Stomach (tissue), 9 donors: ENCODE data around the gene COMMD3. TPM values are rescaled to one million over a fixed set of nuclear protein-coding genes. Genes with fewer than 3 reads are reported as not detected.
A peak's percentile ranks its signal among the peaks of the same experiment; 100 is the strongest.

ENCODE experiments used
- DNase-seq, 2 donors: peaks; one replicate each; pipeline versions ENCODE4 v3.0.0 to v3.0.0-alpha.2; 2013 to 2019
- H3K27ac ChIP-seq, 5 donors: fragments of 200-600 bp in 4 of 5; sonication (generic) in 4 of 5; one replicate each; pipeline ENCODE4 v1.5.1; 2013 to 2019; ENCODE audit warnings: mild to moderate bottlenecking in 1 of 5, moderate library complexity in 1 of 5
- H3K27me3 ChIP-seq, 3 donors: fragments of 200-600 bp; sonication (generic); one replicate each; pipeline ENCODE4 v1.5.1; 2017 to 2019; ENCODE audit warnings: mixed run types in 1 of 3
- H3K36me3 ChIP-seq, 4 donors: fragments of 200-600 bp; sonication (generic); 1 replicate in 3 of 4; 2 replicates in 1 of 4; pipeline ENCODE4 v1.5.1; 2016 to 2019
- H3K4me1 ChIP-seq, 4 donors: fragments of 200-600 bp; sonication (generic); one replicate each; pipeline ENCODE4 v1.5.1; 2016 to 2019
- H3K4me3 ChIP-seq, 4 donors: fragments of 200-600 bp; sonication (generic) in 3 of 4; one replicate each; pipeline ENCODE4 v1.5.1; 2016 to 2019; ENCODE audit warnings: mild to moderate bottlenecking in 1 of 4
- H3K9me3 ChIP-seq, 4 donors: fragments of 200-600 bp; sonication (generic); one replicate each; pipeline ENCODE4 v1.5.1; 2016 to 2019
- CTCF ChIP-seq, 7 experiments: fragments of 450-650 bp in 4 of 7; fragments of 200-600 bp in 3 of 7; sonication (generic) in 3 of 7; IDR thresholded peaks; one replicate each; pipeline ENCODE4 v1.5.1; 2016 to 2019; ENCODE audit warnings: antibody characterized with exemption in 7 of 7, control low read depth in 2 of 7, mild to moderate bottlenecking in 1 of 7
- EP300 ChIP-seq: sonication (generic); formaldehyde crosslinking; IDR thresholded peaks from one replicate; pipeline ENCODE4 v1.6.1; 2017; ENCODE audit warnings: antibody characterized with exemption
- POLR2A ChIP-seq, 4 donors: fragments of 450-650 bp; IDR thresholded peaks; one replicate each; pipeline ENCODE4 v1.6.1; 2016; ENCODE audit warnings: antibody characterized with exemption in 4 of 4, control low read depth in 2 of 4, mild to moderate bottlenecking in 1 of 4, moderate library complexity in 1 of 4
- POLR2AphosphoS5 ChIP-seq, 3 donors: sonication (generic); formaldehyde crosslinking; IDR thresholded peaks; one replicate each; pipeline ENCODE4 v1.6.1; 2016; ENCODE audit warnings: antibody characterized with exemption in 3 of 3
- WGBS, 5 donors: extraction: QIAGEN DNeasy Blood & Tissue Kit in 3 of 5; methylation state at CpG; one replicate each; pipeline versions ENCODE4 v1.1.5 to v1.1.7; 2013 to 2018; 5-methylcytosine and 5-hydroxymethylcytosine counted together
- intact Hi-C: fragments of 100-400 bp; cut with DNase I; formaldehyde crosslinking; loops from one replicate; pipeline ENCODE4 v1.15.1; 2023; ENCODE audit warnings: low total_unique reads
- polyA plus RNA-seq, 3 donors: library from polyadenylated mRNA; stranded (reverse); fragments of 200-250 nt; gene quantifications; one replicate each; pipeline ENCODE4 v1.2.3, GENCODE V29; 2013
- total RNA-seq, 5 donors: library from RNA; depleted of rRNA; stranded (reverse); fragments of >200 nt; gene quantifications; one replicate each; pipeline versions ENCODE4 v1.1.0 to v1.2.3, GENCODE V29; 2014 to 2016
- donor health status: healthy with polysubstance abuse.
- donor health status: Bipolar disorder and iron deficiency.
- donor health status: healthy.

Gene COMMD3
- total and polyA plus RNA-seq, 8 donors, result 4.1 to 57.7 (median 27.1) TPM

DNA sequence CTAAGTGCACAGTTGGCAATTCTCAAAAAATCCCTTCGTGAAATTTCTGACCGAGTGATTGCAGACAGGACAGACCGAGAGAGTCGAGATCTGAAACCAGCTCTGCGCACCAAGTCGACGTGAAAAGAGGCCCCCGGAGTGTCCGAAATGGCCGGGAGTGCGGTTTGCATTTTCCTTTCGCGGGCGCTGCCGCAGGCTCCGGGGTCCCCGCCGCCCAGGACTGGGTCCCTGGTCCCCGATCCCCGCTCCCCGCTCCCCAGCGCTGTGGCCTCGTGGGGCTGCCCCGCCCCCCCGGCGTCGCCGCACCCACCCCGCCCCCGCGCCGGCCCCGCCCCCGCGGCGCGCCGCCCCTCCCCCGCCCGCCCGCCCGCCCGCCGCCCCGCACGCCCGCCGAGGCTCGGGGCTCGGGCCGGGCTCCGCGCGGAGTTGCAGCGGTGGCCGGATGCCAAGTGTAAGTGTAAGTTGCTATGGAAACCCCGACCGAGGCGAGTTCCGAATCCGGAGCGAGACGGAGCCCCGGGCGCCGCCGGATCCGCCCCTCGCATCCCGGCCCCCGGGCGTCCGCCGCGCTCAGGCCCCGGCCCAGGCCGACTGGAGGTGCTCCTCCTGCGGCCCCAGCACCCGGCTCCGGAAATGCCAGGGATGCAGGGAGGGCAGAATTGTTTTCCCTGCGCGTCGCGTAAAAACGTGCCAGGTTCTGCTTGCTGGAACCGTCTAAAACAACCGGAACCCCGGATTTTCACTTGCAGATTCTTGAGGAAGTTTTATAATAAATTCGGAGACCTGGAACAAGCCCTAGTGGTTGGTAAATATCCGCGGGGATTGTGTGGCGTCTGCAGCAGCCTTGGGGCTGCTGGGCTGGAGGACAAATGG lies 9.3 kb downstream of the COMMD3 start:
- no peaks in the 10 kb centered on the region for H3K9me3 ChIP-seq
- TF ChIP-seq POLR2AphosphoS5 (IDR thresholded peaks at IDR 0.05) (no peak), POLR2A (IDR thresholded peaks at IDR 0.05) (no peak), CTCF (IDR thresholded peaks at IDR 0.05) (no peak), EP300 (no peak)
- peaks cover 20 to 44% (median 38%) of the 10 kb centered on the region in 4 donors for H3K4me1 ChIP-seq
- 0 to 2% (median 2%) methylated on average over 39 to 92 of the region's 92 CpGs for WGBS, 5 donors
- peak overlapping the region; percentile 66 to 81 (median 77) for H3K27ac ChIP-seq
- intact Hi-C loops, result no loop called here
- DNase-seq, result peak; percentile 76 to 92
- peaks cover 0 to 37% (median 10%) of the 10 kb centered on the region in 3 donors for H3K27me3 ChIP-seq
- peak overlapping the region; percentile 52 to 67 (median 59) for H3K4me3 ChIP-seq
- H3K36me3 ChIP-seq, result peaks cover 11 to 40% (median 31%) of the 10 kb centered on the region in 4 donors

DNA sequence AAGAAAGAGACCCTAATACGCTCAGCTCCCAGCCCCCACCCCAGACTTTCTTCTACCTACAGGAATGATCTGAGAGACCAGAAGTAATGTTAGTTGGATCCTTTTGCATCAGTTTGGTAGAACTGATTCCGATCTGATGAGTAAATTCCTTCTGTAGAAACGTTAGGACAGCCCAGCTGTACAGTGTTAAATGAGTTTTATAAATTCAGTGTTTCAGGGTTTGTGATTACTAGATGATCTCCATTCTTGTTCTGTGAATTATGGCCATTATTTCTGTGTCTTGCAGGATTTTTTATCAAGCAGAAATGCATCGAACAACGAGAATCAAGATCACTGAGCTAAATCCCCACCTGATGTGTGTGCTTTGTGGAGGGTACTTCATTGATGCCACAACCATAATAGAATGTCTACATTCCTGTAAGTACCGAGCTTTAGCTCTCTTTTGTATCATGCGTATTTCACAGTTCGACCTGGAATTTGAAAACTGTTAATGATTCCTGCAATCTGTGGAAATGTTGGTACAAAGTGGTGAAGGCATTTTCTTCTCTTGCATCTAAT lies 10.0 kb downstream of the COMMD3 start:
- Histone ChIP-seq H3K4me3 (peak overlapping the region; percentile 52 to 67 (median 59)), H3K27ac (peak overlapping the region; percentile 66 to 81 (median 77)), H3K36me3 (peaks cover 11 to 40% (median 31%) of the 10 kb centered on the region in 4 donors), H3K9me3 (no peaks in the 10 kb centered on the region), H3K4me1 (peaks cover 20 to 44% (median 38%) of the 10 kb centered on the region in 4 donors), H3K27me3 (peaks cover 0 to 37% (median 10%) of the 10 kb centered on the region in 3 donors)
- intact Hi-C loops, result no loop called here
- no peak for DNase-seq
- WGBS, 5 donors, result 70 to 79% (median 75%) methylated on average over 8 of the region's 8 CpGs
- TF ChIP-seq CTCF (IDR thresholded peaks at IDR 0.05) (no peak), POLR2AphosphoS5 (IDR thresholded peaks at IDR 0.05) (no peak), EP300 (no peak), POLR2A (IDR thresholded peaks at IDR 0.05) (no peak)

- H3K36me3 ChIP-seq, result peaks cover 11 to 40% (median 31%) of the 10 kb centered on the region in 4 donors
- WGBS, 5 donors, result 93 to 96% (median 96%) methylated on average over 3 of the region's 3 CpGs
- no peak for DNase-seq
- H3K4me1 ChIP-seq, result peaks cover 10 to 28% (median 21%) of the 10 kb centered on the region in 4 donors
- H3K27ac ChIP-seq, result no peak overlapping the region
- H3K9me3 ChIP-seq, result peaks cover 0 to 2% (median 1%) of the 10 kb centered on the region in 4 donors
- no peak overlapping the region for H3K4me3 ChIP-seq
- intact Hi-C loops, result no loop called here
- peaks cover under 1 to 24% (median 6%) of the 10 kb centered on the region in 3 donors for H3K27me3 ChIP-seq
- no peak for TF ChIP-seq EP300
- no peak for TF ChIP-seq POLR2AphosphoS5 (IDR thresholded peaks at IDR 0.05)
- no peak for TF ChIP-seq POLR2A (IDR thresholded peaks at IDR 0.05)
- no peak for TF ChIP-seq CTCF (IDR thresholded peaks at IDR 0.05)
These were observed 13.0 kb downstream of the COMMD3 start for GRCh38 chr10:22329150-22329549.

- Histone ChIP-seq H3K4me3 (no peak overlapping the region), H3K9me3 (peaks cover 0 to 13% (median 3%) of the 10 kb centered on the region in 4 donors), H3K36me3 (peaks cover 11 to 34% (median 29%) of the 10 kb centered on the region in 4 donors), H3K4me1 (peaks cover 22 to 34% (median 32%) of the 10 kb centered on the region in 4 donors), H3K27me3 (peaks cover 24 to 44% (median 35%) of the 10 kb centered on the region in 3 donors), H3K27ac (no peak overlapping the region)
- intact Hi-C loops, result no loop called here
- DNase-seq, result no peak
- 92 to 97% (median 93%) methylated on average over 7 of the region's 7 CpGs for WGBS, 5 donors
- TF ChIP-seq EP300 (no peak), CTCF (IDR thresholded peaks at IDR 0.05) (no peak), POLR2A (IDR thresholded peaks at IDR 0.05) (no peak), POLR2AphosphoS5 (IDR thresholded peaks at IDR 0.05) (no peak)
These were observed 16.0 kb downstream of the COMMD3 start for GRCh38 chr10:22332116-22332692.
